Smooth muscle cell (in vitro differentiated cells): ENCODE measurements around the gene RPA1. TPM values are rescaled to one million over a fixed set of nuclear protein-coding genes. Genes with fewer than 3 reads are reported as not detected.

Source experiments
- DNase-seq: peaks from one replicate; lab custom pipeline; 2025; ENCODE audit not compliant: unreplicated experiment; lab: John Stamatoyannopoulos, UW
- H2AFZ ChIP-seq: fragments of 200-600 bp; sonication (generic); 2 replicates; pipeline ENCODE4 v1.6.0; 2016; ENCODE audit warnings: antibody characterized with exemption, low read depth, mild to moderate bottlenecking
- H3F3A ChIP-seq: fragments of 200-600 bp; sonication (generic); 2 replicates; pipeline ENCODE4 v1.6.0; 2017; ENCODE audit warnings: antibody characterized with exemption, low read depth
- H3K27ac ChIP-seq: fragments of 200-600 bp; sonication (generic); 2 replicates; pipeline ENCODE4 v1.5.1; 2016; ENCODE audit warnings: low read depth, mild to moderate bottlenecking
- H3K27me3 ChIP-seq: fragments of 200-600 bp; sonication (generic); 2 replicates; pipeline ENCODE4 v1.6.1; 2016; ENCODE audit warnings: low read depth, mild to moderate bottlenecking
- H3K36me3 ChIP-seq: fragments of 200-600 bp; sonication (generic); 2 replicates; pipeline ENCODE4 v1.5.1; 2016; ENCODE audit warnings: low read depth
- H3K4me1 ChIP-seq: fragments of 200-600 bp; sonication (generic); 2 replicates; pipeline ENCODE4 v1.5.1; 2016; ENCODE audit warnings: low read depth
- H3K4me2 ChIP-seq: fragments of 200-600 bp; sonication (generic); 2 replicates; pipeline ENCODE4 v1.6.0; 2016; ENCODE audit warnings: mild to moderate bottlenecking
- H3K4me3 ChIP-seq: fragments of 200-600 bp; sonication (generic); 2 replicates; pipeline ENCODE4 v1.5.1; 2016; ENCODE audit warnings: mild to moderate bottlenecking
- H3K79me2 ChIP-seq: fragments of 200-600 bp; sonication (generic); 2 replicates; pipeline ENCODE4 v1.6.0; 2016; ENCODE audit warnings: low read depth, mild to moderate bottlenecking
- H3K9ac ChIP-seq: fragments of 200-600 bp; sonication (generic); 2 replicates; pipeline ENCODE4 v1.6.0; 2016; ENCODE audit warnings: low read depth
- H3K9me3 ChIP-seq: fragments of 200-600 bp; sonication (generic); replicated peaks from 2 replicates; pipeline ENCODE4 v1.5.1; 2016; ENCODE audit warnings: low read depth
- H4K20me1 ChIP-seq: fragments of 200-600 bp; sonication (generic); 2 replicates; pipeline ENCODE4 v1.6.0; 2016; ENCODE audit warnings: low read depth
- WGBS: methylation state at CpG from one replicate; pipeline ENCODE4 v1.1.7; 2016; ENCODE audit warnings: low lambda C conversion rate; 5-methylcytosine and 5-hydroxymethylcytosine counted together
- polyA plus RNA-seq: library from polyadenylated mRNA; unstranded; fragments of >200 nt; fragmentation: Nextera tagmentation; extraction: Ambion mirVana; gene quantifications from 2 replicates; pipeline ENCODE4 v1.2.1, GENCODE V29; 2016
- total RNA-seq: library from RNA; depleted of rRNA; stranded (reverse); fragments of >200 nt; gene quantifications from 2 replicates; pipeline ENCODE4 v1.2.3, GENCODE V29; 2014
- TF ChIP-seq, protein P1 (sequence below): fragments of 200-600 bp; sonication (generic); IDR thresholded peaks from 2 replicates; pipeline ENCODE4 v1.5.1; 2017; ENCODE audit warnings: borderline replicate concordance, mild to moderate bottlenecking, antibody characterized with exemption; ENCODE audit not compliant: insufficient read depth, poor library complexity, severe bottlenecking

The RPA1 gene
- total and polyA plus RNA-seq, 2 experiments from 2014 or later, result 29.6 to 46.3 TPM

DNA sequence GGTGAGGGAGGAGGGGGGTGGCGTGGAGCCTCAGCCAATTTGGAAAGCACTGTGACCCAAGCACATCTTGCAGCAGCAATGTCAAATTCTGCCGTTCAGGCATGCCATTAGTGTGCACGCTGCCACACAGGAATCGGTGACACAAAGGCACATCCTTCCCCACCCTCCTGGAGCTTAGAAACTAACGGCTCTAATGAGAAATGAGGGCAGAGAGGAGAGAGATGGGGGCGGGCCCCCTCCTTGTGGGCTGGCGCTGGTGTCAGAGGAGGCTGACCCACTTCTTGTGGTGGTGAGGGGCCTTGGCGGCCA lies 100.5 kb downstream of the RPA1 start:
- TF ChIP-seq, protein P1, sequence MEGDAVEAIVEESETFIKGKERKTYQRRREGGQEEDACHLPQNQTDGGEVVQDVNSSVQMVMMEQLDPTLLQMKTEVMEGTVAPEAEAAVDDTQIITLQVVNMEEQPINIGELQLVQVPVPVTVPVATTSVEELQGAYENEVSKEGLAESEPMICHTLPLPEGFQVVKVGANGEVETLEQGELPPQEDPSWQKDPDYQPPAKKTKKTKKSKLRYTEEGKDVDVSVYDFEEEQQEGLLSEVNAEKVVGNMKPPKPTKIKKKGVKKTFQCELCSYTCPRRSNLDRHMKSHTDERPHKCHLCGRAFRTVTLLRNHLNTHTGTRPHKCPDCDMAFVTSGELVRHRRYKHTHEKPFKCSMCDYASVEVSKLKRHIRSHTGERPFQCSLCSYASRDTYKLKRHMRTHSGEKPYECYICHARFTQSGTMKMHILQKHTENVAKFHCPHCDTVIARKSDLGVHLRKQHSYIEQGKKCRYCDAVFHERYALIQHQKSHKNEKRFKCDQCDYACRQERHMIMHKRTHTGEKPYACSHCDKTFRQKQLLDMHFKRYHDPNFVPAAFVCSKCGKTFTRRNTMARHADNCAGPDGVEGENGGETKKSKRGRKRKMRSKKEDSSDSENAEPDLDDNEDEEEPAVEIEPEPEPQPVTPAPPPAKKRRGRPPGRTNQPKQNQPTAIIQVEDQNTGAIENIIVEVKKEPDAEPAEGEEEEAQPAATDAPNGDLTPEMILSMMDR, result no peak
- no peaks in the 10 kb centered on the region for H3K79me2 ChIP-seq
- H3K4me1 ChIP-seq, result peaks cover 5% of the 10 kb centered on the region
- H2AFZ ChIP-seq, result no peak overlapping the region
- H4K20me1 ChIP-seq, result no peaks in the 10 kb centered on the region
- no peak for DNase-seq
- no peaks in the 10 kb centered on the region for H3F3A ChIP-seq
- H3K9ac ChIP-seq, result no peak overlapping the region
- 86% methylated on average over 8 of the region's 8 CpGs for WGBS
- no peaks in the 10 kb centered on the region for H3K27me3 ChIP-seq
- H3K9me3 ChIP-seq, result no peaks in the 10 kb centered on the region
- no peak overlapping the region for H3K4me2 ChIP-seq
- no peak overlapping the region for H3K27ac ChIP-seq
- H3K36me3 ChIP-seq, result no peaks in the 10 kb centered on the region
- H3K4me3 ChIP-seq, result no peak overlapping the region

DNA sequence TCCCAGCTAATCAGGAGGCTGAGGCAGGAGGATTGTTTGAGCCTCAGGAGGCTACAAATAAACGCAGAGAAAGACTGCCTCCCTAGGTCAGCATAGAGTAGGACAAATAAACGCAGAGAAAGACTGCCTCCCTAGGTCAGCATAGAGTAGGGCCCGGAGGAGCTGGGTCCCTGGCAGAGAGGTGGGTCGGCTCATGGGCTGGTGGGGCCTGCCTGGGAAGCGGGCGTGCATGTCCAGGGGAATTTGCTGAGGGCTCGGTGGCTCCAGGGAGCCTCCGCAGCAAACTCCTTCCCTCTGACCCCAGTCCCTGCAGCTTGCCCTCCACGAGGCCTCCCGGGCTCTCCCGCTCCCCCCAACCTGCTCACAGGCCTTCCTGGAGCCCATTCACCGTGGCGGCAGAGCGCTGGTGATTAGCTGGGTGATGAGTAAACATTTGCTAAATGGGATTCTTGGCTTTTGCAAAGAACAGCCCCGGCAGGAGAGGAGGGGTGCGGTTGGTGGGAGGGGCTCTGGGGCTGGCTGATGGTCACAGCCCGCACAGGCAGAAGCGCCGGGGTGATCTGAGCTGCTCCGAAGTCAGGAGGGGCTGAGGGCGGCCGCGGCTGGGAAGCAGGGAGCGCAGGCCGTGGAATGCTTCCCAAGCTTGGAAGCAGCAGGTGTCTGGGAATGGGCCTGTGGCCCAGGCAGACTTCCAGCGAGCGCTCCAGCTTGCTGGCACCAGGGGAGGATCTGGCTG lies 102.2 kb downstream of the RPA1 start:
- H2AFZ ChIP-seq, result no peak overlapping the region

DNA sequence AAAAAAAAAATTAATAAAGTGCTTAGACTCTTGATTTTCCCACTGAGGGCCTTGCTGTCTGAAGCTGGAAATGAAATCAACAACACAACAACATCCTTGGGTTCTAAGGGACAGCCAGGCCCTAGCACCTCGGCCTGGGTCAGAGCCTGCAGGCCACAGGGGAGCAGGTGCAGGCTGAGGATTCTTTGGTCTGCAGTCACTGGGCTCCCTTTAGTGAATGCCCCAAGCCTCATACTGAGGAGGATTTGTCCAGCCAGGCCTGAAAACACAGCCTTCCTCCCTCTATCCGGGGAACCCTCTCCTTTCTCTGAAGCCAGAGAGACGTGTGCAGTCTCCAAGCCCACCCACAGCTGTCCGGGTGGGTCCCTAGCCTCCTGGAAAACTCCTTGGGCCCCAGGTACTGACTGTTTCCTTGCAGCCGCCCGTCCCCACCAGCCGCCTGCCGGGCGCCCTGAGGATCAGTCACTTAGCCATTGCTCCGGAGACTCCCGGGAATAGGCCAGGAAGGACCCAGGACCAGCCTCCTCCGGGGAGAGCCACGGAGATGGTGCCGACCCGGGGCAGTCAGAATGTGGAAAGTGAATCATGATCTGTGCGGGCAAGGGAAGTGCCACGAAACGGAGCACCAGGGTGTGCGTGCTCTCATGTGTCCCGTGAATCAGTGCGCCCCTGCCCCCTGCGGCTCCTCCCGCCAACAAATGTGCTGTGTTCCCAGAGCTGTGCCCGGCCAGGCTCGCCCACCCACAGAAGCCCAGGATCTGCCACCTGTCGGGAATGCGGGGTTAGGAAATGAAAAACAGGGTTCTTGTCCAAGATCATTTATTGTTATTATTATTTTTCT lies 104.3 kb downstream of the RPA1 start:
- no peak overlapping the region for H3K4me3 ChIP-seq
- H3K4me2 ChIP-seq, result no peak overlapping the region
- H3K36me3 ChIP-seq, result no peaks in the 10 kb centered on the region
- H3K9ac ChIP-seq, result no peak overlapping the region
- H4K20me1 ChIP-seq, result no peaks in the 10 kb centered on the region
- no peaks in the 10 kb centered on the region for H3K9me3 ChIP-seq
- no peak for DNase-seq
- no peaks in the 10 kb centered on the region for H3K27me3 ChIP-seq
- H3K4me1 ChIP-seq, result peaks cover 5% of the 10 kb centered on the region
- H3F3A ChIP-seq, result no peaks in the 10 kb centered on the region
- H3K27ac ChIP-seq, result no peak overlapping the region
- H3K79me2 ChIP-seq, result no peaks in the 10 kb centered on the region
- TF ChIP-seq, protein P1, result no peak
- 89% methylated on average over 27 of the region's 27 CpGs for WGBS
- H2AFZ ChIP-seq, result no peak overlapping the region

More for the DNA sequence above, 102.2 kb downstream of the RPA1 start:
- H3K4me3 ChIP-seq, result no peak overlapping the region
- H3K27me3 ChIP-seq, result no peaks in the 10 kb centered on the region
- H3K27ac ChIP-seq, result no peak overlapping the region
- H3K9ac ChIP-seq, result no peak overlapping the region
- WGBS, result 46% methylated on average over 23 of the region's 27 CpGs
- H3F3A ChIP-seq, result no peaks in the 10 kb centered on the region
- H3K9me3 ChIP-seq, result no peaks in the 10 kb centered on the region
- H4K20me1 ChIP-seq, result no peaks in the 10 kb centered on the region
- no peaks in the 10 kb centered on the region for H3K36me3 ChIP-seq
- peaks cover 5% of the 10 kb centered on the region for H3K4me1 ChIP-seq
- H3K79me2 ChIP-seq, result no peaks in the 10 kb centered on the region
- DNase-seq, result no peak
- TF ChIP-seq, protein P1, result no peak
- H3K4me2 ChIP-seq, result no peak overlapping the region

DNA sequence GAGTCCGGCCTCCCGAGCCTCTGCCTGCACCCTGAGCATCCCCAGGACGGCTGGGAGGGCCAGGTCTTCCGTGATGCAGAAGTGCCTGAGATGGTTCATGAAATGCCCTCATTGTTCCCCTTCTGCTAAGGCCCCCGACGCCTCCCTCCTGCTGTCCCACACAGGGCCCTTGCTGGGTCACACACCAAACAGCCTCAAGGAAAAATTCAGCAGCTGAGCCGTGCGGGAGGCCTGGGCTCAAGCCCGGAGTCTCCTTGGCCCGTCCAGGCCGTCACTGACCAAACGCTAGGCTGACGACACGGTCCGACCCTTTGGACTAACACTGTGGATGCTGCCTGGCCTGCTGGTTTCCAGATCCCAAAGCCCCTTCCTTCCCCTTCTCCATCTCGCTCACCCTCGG lies 105.1 kb downstream of the RPA1 start:
- Histone ChIP-seq H2AFZ (no peak overlapping the region), H3K4me1 (peaks cover 5% of the 10 kb centered on the region), H3K9me3 (no peaks in the 10 kb centered on the region), H3K79me2 (no peaks in the 10 kb centered on the region), H3K9ac (no peak overlapping the region), H4K20me1 (no peaks in the 10 kb centered on the region), H3K27ac (no peak overlapping the region), H3K27me3 (no peaks in the 10 kb centered on the region), H3K36me3 (no peaks in the 10 kb centered on the region), H3F3A (no peaks in the 10 kb centered on the region), H3K4me2 (no peak overlapping the region), H3K4me3 (no peak overlapping the region)
- DNase-seq, result no peak
- TF ChIP-seq, protein P1, result no peak
- 90% methylated on average over 17 of the region's 17 CpGs for WGBS
